GM19035 (cell line): ENCODE results near the gene PDZRN4.

Experiments used
- ATAC-seq: cut with Tn5 transposase; IDR thresholded peaks from one replicate; pipeline ENCODE4 v1.9.1; 2021; ENCODE audit not compliant: unreplicated experiment

The PDZRN4 gene

GRCh38 chr12:41356181-41356580, 168.1 kb downstream of the PDZRN4 start:
- ATAC-seq, result no peak

GRCh38 chr12:41361738-41362137, 173.6 kb downstream of the PDZRN4 start:
- no peak for ATAC-seq

GRCh38 chr12:41362510-41362909, 174.4 kb downstream of the PDZRN4 start:
- no peak for ATAC-seq

- ATAC-seq, result no peak
These were observed 174.8 kb downstream of the PDZRN4 start for GRCh38 chr12:41362931-41363330.

- ATAC-seq, result no peak
These were observed 176.1 kb downstream of the PDZRN4 start for GRCh38 chr12:41364211-41364610.

GRCh38 chr12:41365653-41366171, 177.6 kb downstream of the PDZRN4 start:
- ATAC-seq, result no peak

GRCh38 chr12:41367726-41368405, 179.7 kb downstream of the PDZRN4 start:
- ATAC-seq, result no peak

GRCh38 chr12:41380878-41381277, 192.8 kb downstream of the PDZRN4 start:
- ATAC-seq, result no peak

GRCh38 chr12:41402801-41403200, 214.7 kb downstream of the PDZRN4 start:
- no peak for ATAC-seq

- no peak for ATAC-seq
These were observed 219.2 kb downstream of the PDZRN4 start for GRCh38 chr12:41407232-41407799.

GRCh38 chr12:41409628-41410027, 221.5 kb downstream of the PDZRN4 start:
- ATAC-seq, result no peak

- ATAC-seq, result no peak
These were observed 230.5 kb downstream of the PDZRN4 start for GRCh38 chr12:41418586-41418985.

GRCh38 chr12:41419131-41419893, 231.2 kb downstream of the PDZRN4 start:
- ATAC-seq, result no peak

- ATAC-seq, result no peak
These were observed 236.5 kb downstream of the PDZRN4 start for GRCh38 chr12:41424651-41425050.

- ATAC-seq, result no peak
These were observed 245.3 kb downstream of the PDZRN4 start for GRCh38 chr12:41433460-41433859.

- ATAC-seq, result no peak
These were observed 248.0 kb downstream of the PDZRN4 start for GRCh38 chr12:41436076-41436475.

GRCh38 chr12:41437563-41437962, 249.4 kb downstream of the PDZRN4 start:
- no peak for ATAC-seq

- no peak for ATAC-seq
These were observed 250.9 kb downstream of the PDZRN4 start for GRCh38 chr12:41438854-41439541.

- no peak for ATAC-seq
These were observed 251.7 kb downstream of the PDZRN4 start for GRCh38 chr12:41439801-41440200.

GRCh38 chr12:41441180-41441579, 253.1 kb downstream of the PDZRN4 start:
- ATAC-seq, result no peak

GRCh38 chr12:41442896-41443295, 254.8 kb downstream of the PDZRN4 start:
- ATAC-seq, result no peak
